GM10248 (cell line): ENCODE measurements around the gene OR1L6.

Experiments used
- CTCF ChIA-PET: fragments of 300-600 bp; sonication (Branson Sonifier 250); formaldehyde crosslinking; extraction: SDS; loops from one replicate; lab custom pipeline; 2021; ENCODE audit warnings: antibody characterized with exemption; lab: Yijun Ruan, JAX
- POLR2A ChIA-PET: fragments of 350-650 bp; sonication (Branson Sonifier 250); formaldehyde crosslinking; extraction: SDS; loops from one replicate; lab custom pipeline; 2020; ENCODE audit warnings: antibody characterized with exemption; lab: Yijun Ruan, JAX
- DNase-seq: peaks from one replicate; pipeline ENCODE4 v3.0.0; 2012; ENCODE audit errors: extremely low spot score
- CTCF ChIP-seq: IDR thresholded peaks from 2 replicates; pipeline ENCODE4 v1.5.1; 2012; ENCODE audit warnings: mild to moderate bottlenecking, low read depth; ENCODE audit errors: extremely low read depth, missing control alignments, control extremely low read depth

Gene OR1L6

GRCh38 chr9:122767817-122768216 lies 25.7 kb downstream of the OR1L6 start:
- no peak for TF ChIP-seq CTCF
- no peak for DNase-seq
- ChIA-PET CTCF (no interaction called here), POLR2A (no interaction called here)

- ChIA-PET POLR2A (no interaction called here), CTCF (interaction anchor here (0.7 kb wide), 2 partner anchors 9 to 14 kb away, joined by 3 read pairs; no protein-coding TSS in a partner anchor)
- no peak for TF ChIP-seq CTCF
- DNase-seq: no peak
These were observed 34.9 kb downstream of the OR1L6 start for GRCh38 chr9:122777052-122777451.

GRCh38 chr9:122777935-122778627 lies 36.0 kb downstream of the OR1L6 start:
- no peak for TF ChIP-seq CTCF
- DNase-seq: peak; percentile 8
- ChIA-PET POLR2A (no interaction called here), CTCF (interaction anchor here (1.4 kb wide), 1 partner anchor 206 kb away, joined by 3 read pairs; no protein-coding TSS in a partner anchor)

- CTCF ChIA-PET: interaction anchor here (1.4 kb wide), 1 partner anchor 207 kb away, joined by 3 read pairs; no protein-coding TSS in a partner anchor
These were observed 37.1 kb downstream of the OR1L6 start for GRCh38 chr9:122779181-122779580.

GRCh38 chr9:122780026-122780425 lies 37.9 kb downstream of the OR1L6 start:
- no peak for TF ChIP-seq CTCF
- ChIA-PET CTCF (no interaction called here), POLR2A (no interaction called here)
- no peak for DNase-seq

More at GRCh38 chr9:122779181-122779580, 37.1 kb downstream of the OR1L6 start:
- no peak for TF ChIP-seq CTCF
- peak; percentile 2 for DNase-seq
- POLR2A ChIA-PET: no interaction called here

GRCh38 chr9:122781671-122782070 lies 39.6 kb downstream of the OR1L6 start:
- ChIA-PET POLR2A (no interaction called here), CTCF (no interaction called here)
- no peak for DNase-seq
- no peak for TF ChIP-seq CTCF
